A549 (cell line): ENCODE results near the gene ATG16L1. TPM values are rescaled to one million over a fixed set of nuclear protein-coding genes. Genes with fewer than 3 reads are reported as not detected.

Experiments
- ATAC-seq, 2 experiments: fragments of 200-7000 bp in 1 of 2; fragments of >200 bp in 1 of 2; cut with Nextera tagmentation in 1 of 2; cut with Tn5 transposase in 1 of 2; 3 replicates each; pipeline versions ENCODE4 v1.8.0 to v1.9.1; 2018 to 2020; ENCODE audit warnings: mild to moderate bottlenecking in 1 of 2, moderate library complexity in 1 of 2
- CTCF ChIA-PET: fragments of 300-600 bp; sonication (Branson Sonifier 250); formaldehyde crosslinking; extraction: SDS; loops from one replicate; lab custom pipeline; 2021; ENCODE audit warnings: antibody characterized with exemption, inconsistent platforms; lab: Yijun Ruan, JAX
- POLR2A ChIA-PET: fragments of 350-600 bp; formaldehyde crosslinking; extraction: SDS; loops from one replicate; lab custom pipeline; 2021; ENCODE audit warnings: antibody characterized with exemption, inconsistent platforms; lab: Yijun Ruan, JAX
- DNase-seq, 2 experiments: peaks; one replicate each; pipeline versions ENCODE4 v3.0.0 to v3.0.0-alpha.2; 2011 to 2016; ENCODE audit warnings: low read depth in 1 of 2, low spot score in 1 of 2
- FAIRE-seq: peaks from 2 replicates; lab custom pipeline; 2011; peaks lifted over from hg19 to GRCh38; lab: Jason Lieb, UNC
- H3K27ac ChIP-seq, 2 experiments: fragments of >200 bp; sonication (Bioruptor Twin); formaldehyde crosslinking; 3 replicates each; pipeline ENCODE4 v1.5.1; 2016 to 2017
- H3K4me1 ChIP-seq: fragments of >200 bp; sonication (Bioruptor Twin); formaldehyde crosslinking; 3 replicates; pipeline ENCODE4 v1.6.1; 2016
- H3K4me2 ChIP-seq: fragments of >200 bp; sonication (Bioruptor Twin); formaldehyde crosslinking; 3 replicates; pipeline ENCODE4 v1.6.1; 2016
- H3K4me3 ChIP-seq: fragments of >200 bp; sonication (Bioruptor Twin); formaldehyde crosslinking; 3 replicates; pipeline ENCODE4 v1.5.1; 2016
- H3K9me3 ChIP-seq: fragments of >200 bp; sonication (Bioruptor Twin); formaldehyde crosslinking; 3 replicates; pipeline ENCODE4 v1.6.1; 2016
- BCL3 ChIP-seq: fragments of >200 bp; sonication (Bioruptor Twin); formaldehyde crosslinking; IDR thresholded peaks from 3 replicates; pipeline ENCODE4 v1.6.1; 2016
- BHLHE40 ChIP-seq: IDR thresholded peaks from 2 replicates; pipeline ENCODE4 v1.6.1; 2012; ENCODE audit warnings: low read depth, low read length, inconsistent platforms
- CBX2 ChIP-seq: fragments of 200-600 bp; sonication (generic); IDR thresholded peaks from 2 replicates; pipeline ENCODE4 v1.6.1; 2016; ENCODE audit warnings: low read depth, mild to moderate bottlenecking, borderline replicate concordance
- CBX8 ChIP-seq: fragments of 200-600 bp; sonication (generic); IDR thresholded peaks from 2 replicates; pipeline ENCODE4 v1.6.1; 2016
- CEBPB ChIP-seq, 2 experiments: fragments of >200 bp in 1 of 2; sonication (Bioruptor Twin) in 1 of 2; formaldehyde crosslinking in 1 of 2; IDR thresholded peaks; 2 replicates each; pipeline ENCODE4 v1.6.1; 2012 to 2016
- CHD4 ChIP-seq: fragments of 200-600 bp; sonication (generic); IDR thresholded peaks from 2 replicates; pipeline ENCODE4 v1.6.1; 2016; ENCODE audit warnings: antibody characterized with exemption, mild to moderate bottlenecking, borderline replicate concordance
- EHMT2 ChIP-seq: fragments of 200-600 bp; sonication (generic); IDR thresholded peaks from 2 replicates; pipeline ENCODE4 v1.6.1; 2016; ENCODE audit warnings: antibody characterized with exemption, low read depth, mild to moderate bottlenecking, moderate library complexity
- EP300 ChIP-seq, 2 experiments: fragments of >200 bp; sonication (Bioruptor Twin); formaldehyde crosslinking; IDR thresholded peaks; 2 replicates in 1 of 2; 3 replicates in 1 of 2; pipeline ENCODE4 v1.6.1; 2016 to 2017
- FOSB ChIP-seq: fragments of 250-450 bp; sonication (Bioruptor Pico); IDR thresholded peaks from 2 replicates; pipeline ENCODE4 v1.5.0; 2020; ENCODE audit warnings: mild to moderate bottlenecking, moderate library complexity
- FOSL2 ChIP-seq, 2 experiments: fragments of 450-650 bp in 1 of 2; fragments of >200 bp in 1 of 2; sonication (Bioruptor Twin) in 1 of 2; formaldehyde crosslinking; IDR thresholded peaks; 2 replicates each; pipeline versions ENCODE4 v1.5.0 to v1.6.1; 2016 to 2020; ENCODE audit warnings: mild to moderate bottlenecking in 1 of 2, moderate library complexity in 1 of 2
- GATA3 ChIP-seq: IDR thresholded peaks from 2 replicates; pipeline ENCODE4 v1.6.1; 2012; ENCODE audit warnings: borderline replicate concordance
- HOXA7 ChIP-seq: fragments of 250-450 bp; sonication (Bioruptor Pico); IDR thresholded peaks from 2 replicates; pipeline ENCODE4 v1.5.0; 2020; ENCODE audit warnings: mild to moderate bottlenecking, moderate library complexity
- HOXB5 ChIP-seq: fragments of 250-450 bp; sonication (Bioruptor Pico); IDR thresholded peaks from 2 replicates; pipeline ENCODE4 v1.5.0; 2020; ENCODE audit warnings: mild to moderate bottlenecking, moderate library complexity
- JUN ChIP-seq, 2 experiments: fragments of >200 bp; sonication (Bioruptor Twin); formaldehyde crosslinking; IDR thresholded peaks; 2 replicates in 1 of 2; 3 replicates in 1 of 2; pipeline ENCODE4 v1.6.1; 2016 to 2017
- JUNB ChIP-seq: fragments of >200 bp; sonication (Bioruptor Twin); formaldehyde crosslinking; IDR thresholded peaks from 2 replicates; pipeline ENCODE4 v1.6.1; 2016
- MAX ChIP-seq: IDR thresholded peaks from 2 replicates; pipeline ENCODE4 v1.6.1; 2012
- MAZ ChIP-seq: fragments of 150-350 bp; IDR thresholded peaks from 2 replicates; pipeline ENCODE4 v1.6.1; 2014; ENCODE audit warnings: antibody characterized with exemption, low read depth, low read length, borderline replicate concordance
- NPAS2 ChIP-seq: fragments of 250-450 bp; sonication (Bioruptor Pico); IDR thresholded peaks from 2 replicates; pipeline ENCODE4 v1.8.0; 2022; ENCODE audit warnings: mild to moderate bottlenecking, moderate library complexity, borderline replicate concordance
- PHF8 ChIP-seq: fragments of 200-600 bp; sonication (generic); IDR thresholded peaks from 2 replicates; pipeline ENCODE4 v1.6.1; 2016; ENCODE audit warnings: low read depth, mild to moderate bottlenecking, antibody characterized with exemption, moderate library complexity, borderline replicate concordance
- POLR2A ChIP-seq: IDR thresholded peaks from 2 replicates; pipeline ENCODE4 v1.6.1; 2012; ENCODE audit warnings: mild to moderate bottlenecking, low read length
- RAD21 ChIP-seq, 2 experiments: fragments of >200 bp in 1 of 2; sonication (Bioruptor Twin) in 1 of 2; formaldehyde crosslinking in 1 of 2; IDR thresholded peaks in 1 of 2; conservative IDR thresholded peaks in 1 of 2; 2 replicates in 1 of 2; 3 replicates in 1 of 2; pipeline ENCODE4 v1.6.1; 2012 to 2018; ENCODE audit warnings: inconsistent platforms in 1 of 2
- RCOR1 ChIP-seq: fragments of 150-350 bp; IDR thresholded peaks from 2 replicates; pipeline ENCODE4 v1.6.1; 2014; ENCODE audit warnings: antibody characterized with exemption, low read length, low read depth
- RFX5 ChIP-seq: fragments of 450-650 bp; IDR thresholded peaks from 2 replicates; pipeline ENCODE4 v1.7.1; 2014; ENCODE audit warnings: antibody characterized with exemption, mild to moderate bottlenecking, moderate library complexity
- SMC3 ChIP-seq: fragments of >200 bp; sonication (Bioruptor Twin); formaldehyde crosslinking; IDR thresholded peaks from 3 replicates; pipeline ENCODE4 v1.6.1; 2018; ENCODE audit warnings: inconsistent platforms
- TFCP2L1 ChIP-seq: fragments of 250-450 bp; sonication (Bioruptor Pico); IDR thresholded peaks from 2 replicates; pipeline ENCODE4 v1.5.0; 2021; ENCODE audit warnings: mild to moderate bottlenecking
- TP53 ChIP-seq: fragments of 250-450 bp; sonication (Bioruptor Pico); IDR thresholded peaks from 2 replicates; pipeline ENCODE4 v1.5.0; 2021; ENCODE audit warnings: mild to moderate bottlenecking, moderate library complexity
- ZC3H11A ChIP-seq: fragments of 450-650 bp; IDR thresholded peaks from 2 replicates; pipeline ENCODE4 v1.6.1; 2014; ENCODE audit warnings: antibody characterized with exemption, mild to moderate bottlenecking
- ZSCAN20 ChIP-seq: fragments of 250-450 bp; sonication (Bioruptor Pico); IDR thresholded peaks from 2 replicates; pipeline ENCODE4 v1.8.0; 2022; ENCODE audit warnings: mild to moderate bottlenecking, moderate library complexity
- WGBS: methylation state at CpG from one replicate; pipeline ENCODE4 v1.1.6; 2017; ENCODE audit errors: missing lambda C conversion rate; 5-methylcytosine and 5-hydroxymethylcytosine counted together
- polyA plus RNA-seq, 4 experiments: library from polyadenylated mRNA; depleted of rRNA in 3 of 4; stranded (reverse); fragments of >200 nt; fragmentation: RNase III in 1 of 4; extraction: RNeasy Plus Mini Kit Qiagen cat#74134 plus additional on column Dnase treatment in 1 of 4; gene quantifications; 2 replicates in 3 of 4; 3 replicates in 1 of 4; pipeline ENCODE4 v1.2.3, GENCODE V29; 2011 to 2017
- TF ChIP-seq, protein P1 (sequence below): IDR thresholded peaks from 2 replicates; pipeline ENCODE4 v1.6.1; 2012; ENCODE audit warnings: low read depth, borderline replicate concordance
- TF ChIP-seq, protein P2 (sequence below): fragments of 250-450 bp; sonication (Bioruptor Pico); IDR thresholded peaks from 2 replicates; pipeline ENCODE4 v1.5.0; 2020; ENCODE audit warnings: low read depth, mild to moderate bottlenecking, moderate library complexity

Gene ATG16L1
- polyA plus RNA-seq, 2 of the 4 experiments (the other 2 are of a cell fraction), result 45.1 to 70.9 TPM

GRCh38 chr2:233245406-233245805 lies 6.1 kb upstream of the ATG16L1 start:
- peak overlapping the region; percentile 35 to 78; a peak in 4 of 6 replicates for H3K27ac ChIP-seq
- FAIRE-seq (no peak), ATAC-seq (no peak), DNase-seq (no peak)
- ChIA-PET CTCF (interaction anchor here (1.6 kb wide), 1 partner anchor 9 kb away, joined by 4 read pairs; no protein-coding TSS in a partner anchor), POLR2A (no interaction called here)
- H3K4me2 ChIP-seq, result peak overlapping the region; percentile 30; the same call in 1 of the 3 replicates
- 59% methylated on average over 6 of the region's 6 CpGs for WGBS
- H3K9me3 ChIP-seq, result no peaks in the 10 kb centered on the region
- TF ChIP-seq ZSCAN20 (CRISPR knock-in tag) (no peak), HOXB5 (CRISPR knock-in tag) (no peak), GATA3 (peak; percentile 29; the same call in 1 of the 2 replicates)
- H3K4me3 ChIP-seq, result no peak overlapping the region
- peaks cover 41% of the 10 kb centered on the region for H3K4me1 ChIP-seq

GRCh38 chr2:233247116-233247515 lies 4.4 kb upstream of the ATG16L1 start:
- ChIA-PET POLR2A (no interaction called here), CTCF (interaction anchor here (0.8 to 1.8 kb wide), 2 partner anchors 194 to 394 kb away, joined by 4 read pairs; no protein-coding TSS in a partner anchor)
- Histone ChIP-seq H3K4me1 (peaks cover 36% of the 10 kb centered on the region), H3K9me3 (no peaks in the 10 kb centered on the region), H3K27ac (peak overlapping the region; percentile 77 to 78), H3K4me3 (no peak overlapping the region), H3K4me2 (peak overlapping the region; percentile 68)
- DNase-seq (peak in 1 of 2 experiments; percentile 25), ATAC-seq (no peak), FAIRE-seq (no peak)
- 40% methylated on average over 2 of the region's 2 CpGs for WGBS
- TF ChIP-seq ZSCAN20 (CRISPR knock-in tag) (no peak), RFX5 (no peak), JUNB (no peak), GATA3 (no peak), CBX8 (no peak), BHLHE40 (no peak), CHD4 (no peak), HOXA7 (CRISPR knock-in tag) (no peak), PHF8 (no peak), MAZ (no peak), TFCP2L1 (no peak), RAD21 (conservative IDR thresholded peaks at IDR 0.05 in 1 of 2, IDR thresholded peaks at IDR 0.05 in 1 of 2) (no peak), FOSB (CRISPR knock-in tag) (no peak), ZC3H11A (no peak), CBX2 (no peak)
- TF ChIP-seq, protein P1, sequence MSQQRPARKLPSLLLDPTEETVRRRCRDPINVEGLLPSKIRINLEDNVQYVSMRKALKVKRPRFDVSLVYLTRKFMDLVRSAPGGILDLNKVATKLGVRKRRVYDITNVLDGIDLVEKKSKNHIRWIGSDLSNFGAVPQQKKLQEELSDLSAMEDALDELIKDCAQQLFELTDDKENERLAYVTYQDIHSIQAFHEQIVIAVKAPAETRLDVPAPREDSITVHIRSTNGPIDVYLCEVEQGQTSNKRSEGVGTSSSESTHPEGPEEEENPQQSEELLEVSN, result no peak
- TF ChIP-seq, protein P2, sequence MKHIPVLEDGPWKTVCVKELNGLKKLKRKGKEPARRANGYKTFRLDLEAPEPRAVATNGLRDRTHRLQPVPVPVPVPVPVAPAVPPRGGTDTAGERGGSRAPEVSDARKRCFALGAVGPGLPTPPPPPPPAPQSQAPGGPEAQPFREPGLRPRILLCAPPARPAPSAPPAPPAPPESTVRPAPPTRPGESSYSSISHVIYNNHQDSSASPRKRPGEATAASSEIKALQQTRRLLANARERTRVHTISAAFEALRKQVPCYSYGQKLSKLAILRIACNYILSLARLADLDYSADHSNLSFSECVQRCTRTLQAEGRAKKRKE (CRISPR knock-in tag), result no peak

DNA sequence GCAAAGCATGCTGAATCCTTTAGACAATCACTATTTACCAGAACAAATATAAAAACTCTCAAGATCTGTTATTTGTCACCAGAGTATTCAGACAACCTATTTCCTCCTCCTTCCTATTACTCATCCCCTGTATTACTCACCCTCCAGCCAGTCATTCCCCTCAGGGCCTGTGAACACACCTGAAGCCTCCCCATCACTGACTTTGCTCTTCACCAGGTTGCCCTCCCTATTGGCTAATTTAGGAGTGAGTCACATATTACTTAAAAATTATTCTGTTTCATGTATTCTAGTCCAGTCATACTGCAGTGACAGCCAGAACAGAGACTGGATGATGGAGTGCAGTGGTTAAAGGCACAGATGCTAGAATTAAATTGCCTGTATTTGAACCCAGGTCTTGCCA lies 3.7 kb upstream of the ATG16L1 start:
- DNase-seq (peak; percentile 61 to 89), FAIRE-seq (no peak), ATAC-seq (peak; percentile 64 to 80)
- no peaks in the 10 kb centered on the region for H3K9me3 ChIP-seq
- H3K4me2 ChIP-seq, result peak overlapping the region; percentile 68
- H3K4me1 ChIP-seq, result peaks cover 37% of the 10 kb centered on the region
- POLR2A ChIA-PET, result no interaction called here
- CTCF ChIA-PET, result interaction anchor here (1.8 kb wide), 1 partner anchor 395 kb away, joined by 4 read pairs; no protein-coding TSS in a partner anchor
- H3K27ac ChIP-seq, result peak overlapping the region; percentile 77 to 78
- TF ChIP-seq EHMT2, result no peak
- no peak for TF ChIP-seq TP53
- TF ChIP-seq FOSL2 (IDR thresholded peaks at IDR 0.05), result peak; percentile 98
- TF ChIP-seq FOSL2 (CRISPR knock-in tag; IDR thresholded peaks at IDR 0.05), result peak; percentile 94
- TF ChIP-seq SMC3, result 0 out of 3 replicates have a peak, but pooled peaks have one; percentile 11
- TF ChIP-seq CEBPB (IDR thresholded peaks at IDR 0.05), result peak; percentile 35 to 67; a peak in 3 of 4 replicates
- TF ChIP-seq BCL3, result peak; percentile 68; the same call in 1 of the 3 replicates
- TF ChIP-seq BHLHE40, result no peak
- TF ChIP-seq RAD21 (conservative IDR thresholded peaks at IDR 0.05 in 1 of 2, IDR thresholded peaks at IDR 0.05 in 1 of 2), result no peak; a peak in 1 of 5 replicates
- TF ChIP-seq JUNB, result peak; percentile 97
- peak; percentile 61 to 68; a peak in 2 of 5 replicates for TF ChIP-seq JUN (IDR thresholded peaks at IDR 0.05)
- TF ChIP-seq RCOR1, result peak; percentile 52; the same call in 1 of the 2 replicates
- TF ChIP-seq NPAS2 (CRISPR knock-in tag), result no peak
- peak; percentile 43 to 54; a peak in 2 of 5 replicates for TF ChIP-seq EP300 (IDR thresholded peaks at IDR 0.05)
- TF ChIP-seq GATA3, result peak; percentile 61; the same call in 1 of the 2 replicates
- TF ChIP-seq POLR2A, result no peak
- peak; percentile 54; the same call in 1 of the 2 replicates for TF ChIP-seq MAX
- H3K4me3 ChIP-seq, result no peak overlapping the region
